Smooth muscle cell (in vitro differentiated cells): ENCODE measurements around the gene POLR3B. TPM values are rescaled to one million over a fixed set of nuclear protein-coding genes. Genes with fewer than 3 reads are reported as not detected.
"Not testable (repeated sequence)": the region's sequence is repeated elsewhere in the genome, so short reads cannot be mapped to it uniquely, and the experiment has no call there.

ENCODE experiments used
- DNase-seq: peaks from one replicate; lab custom pipeline; 2025; ENCODE audit not compliant: unreplicated experiment; lab: John Stamatoyannopoulos, UW
- H2AFZ ChIP-seq: fragments of 200-600 bp; sonication (generic); 2 replicates; pipeline ENCODE4 v1.6.0; 2016; ENCODE audit warnings: antibody characterized with exemption, low read depth, mild to moderate bottlenecking
- H3F3A ChIP-seq: fragments of 200-600 bp; sonication (generic); 2 replicates; pipeline ENCODE4 v1.6.0; 2017; ENCODE audit warnings: antibody characterized with exemption, low read depth
- H3K27ac ChIP-seq: fragments of 200-600 bp; sonication (generic); 2 replicates; pipeline ENCODE4 v1.5.1; 2016; ENCODE audit warnings: low read depth, mild to moderate bottlenecking
- H3K27me3 ChIP-seq: fragments of 200-600 bp; sonication (generic); 2 replicates; pipeline ENCODE4 v1.6.1; 2016; ENCODE audit warnings: low read depth, mild to moderate bottlenecking
- H3K36me3 ChIP-seq: fragments of 200-600 bp; sonication (generic); 2 replicates; pipeline ENCODE4 v1.5.1; 2016; ENCODE audit warnings: low read depth
- H3K4me1 ChIP-seq: fragments of 200-600 bp; sonication (generic); 2 replicates; pipeline ENCODE4 v1.5.1; 2016; ENCODE audit warnings: low read depth
- H3K4me2 ChIP-seq: fragments of 200-600 bp; sonication (generic); 2 replicates; pipeline ENCODE4 v1.6.0; 2016; ENCODE audit warnings: mild to moderate bottlenecking
- H3K4me3 ChIP-seq: fragments of 200-600 bp; sonication (generic); 2 replicates; pipeline ENCODE4 v1.5.1; 2016; ENCODE audit warnings: mild to moderate bottlenecking
- H3K79me2 ChIP-seq: fragments of 200-600 bp; sonication (generic); 2 replicates; pipeline ENCODE4 v1.6.0; 2016; ENCODE audit warnings: low read depth, mild to moderate bottlenecking
- H3K9ac ChIP-seq: fragments of 200-600 bp; sonication (generic); 2 replicates; pipeline ENCODE4 v1.6.0; 2016; ENCODE audit warnings: low read depth
- H3K9me3 ChIP-seq: fragments of 200-600 bp; sonication (generic); replicated peaks from 2 replicates; pipeline ENCODE4 v1.5.1; 2016; ENCODE audit warnings: low read depth
- H4K20me1 ChIP-seq: fragments of 200-600 bp; sonication (generic); 2 replicates; pipeline ENCODE4 v1.6.0; 2016; ENCODE audit warnings: low read depth
- WGBS: methylation state at CpG from one replicate; pipeline ENCODE4 v1.1.7; 2016; ENCODE audit warnings: low lambda C conversion rate; 5-methylcytosine and 5-hydroxymethylcytosine counted together
- polyA plus RNA-seq: library from polyadenylated mRNA; unstranded; fragments of >200 nt; fragmentation: Nextera tagmentation; extraction: Ambion mirVana; gene quantifications from 2 replicates; pipeline ENCODE4 v1.2.1, GENCODE V29; 2016
- total RNA-seq: library from RNA; depleted of rRNA; stranded (reverse); fragments of >200 nt; gene quantifications from 2 replicates; pipeline ENCODE4 v1.2.3, GENCODE V29; 2014
- TF ChIP-seq, protein P1 (sequence below): fragments of 200-600 bp; sonication (generic); IDR thresholded peaks from 2 replicates; pipeline ENCODE4 v1.5.1; 2017; ENCODE audit warnings: borderline replicate concordance, mild to moderate bottlenecking, antibody characterized with exemption; ENCODE audit not compliant: insufficient read depth, poor library complexity, severe bottlenecking

POLR3B gene
- total and polyA plus RNA-seq, 2 experiments from 2014 or later, result 7.3 to 7.5 TPM

DNA sequence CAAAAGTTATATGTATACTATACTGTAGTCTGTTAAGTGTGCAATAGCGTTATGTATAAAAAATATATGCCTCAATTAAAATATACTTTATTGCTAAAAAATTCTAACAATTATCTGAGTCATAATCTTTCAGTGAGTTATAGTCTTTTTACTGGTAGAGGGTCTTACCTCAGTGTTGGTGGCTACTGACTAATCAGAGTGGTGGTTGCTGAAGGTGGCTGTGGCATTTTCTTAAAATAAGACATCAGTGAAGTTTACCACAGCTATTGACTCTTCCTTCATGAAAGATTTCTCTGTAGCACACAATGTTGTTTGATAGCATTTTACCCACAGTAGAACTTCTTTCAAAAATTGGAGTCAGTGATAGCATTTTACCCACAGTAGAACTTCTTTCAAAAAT, 23.4 kb downstream of the POLR3B start:
- H2AFZ ChIP-seq, result no peak overlapping the region
- 97% methylated on average over 1 of the region's 1 CpG for WGBS
- no peaks in the 10 kb centered on the region for H3K27me3 ChIP-seq
- no peaks in the 10 kb centered on the region for H4K20me1 ChIP-seq
- H3K27ac ChIP-seq, result no peak overlapping the region
- TF ChIP-seq, protein P1, sequence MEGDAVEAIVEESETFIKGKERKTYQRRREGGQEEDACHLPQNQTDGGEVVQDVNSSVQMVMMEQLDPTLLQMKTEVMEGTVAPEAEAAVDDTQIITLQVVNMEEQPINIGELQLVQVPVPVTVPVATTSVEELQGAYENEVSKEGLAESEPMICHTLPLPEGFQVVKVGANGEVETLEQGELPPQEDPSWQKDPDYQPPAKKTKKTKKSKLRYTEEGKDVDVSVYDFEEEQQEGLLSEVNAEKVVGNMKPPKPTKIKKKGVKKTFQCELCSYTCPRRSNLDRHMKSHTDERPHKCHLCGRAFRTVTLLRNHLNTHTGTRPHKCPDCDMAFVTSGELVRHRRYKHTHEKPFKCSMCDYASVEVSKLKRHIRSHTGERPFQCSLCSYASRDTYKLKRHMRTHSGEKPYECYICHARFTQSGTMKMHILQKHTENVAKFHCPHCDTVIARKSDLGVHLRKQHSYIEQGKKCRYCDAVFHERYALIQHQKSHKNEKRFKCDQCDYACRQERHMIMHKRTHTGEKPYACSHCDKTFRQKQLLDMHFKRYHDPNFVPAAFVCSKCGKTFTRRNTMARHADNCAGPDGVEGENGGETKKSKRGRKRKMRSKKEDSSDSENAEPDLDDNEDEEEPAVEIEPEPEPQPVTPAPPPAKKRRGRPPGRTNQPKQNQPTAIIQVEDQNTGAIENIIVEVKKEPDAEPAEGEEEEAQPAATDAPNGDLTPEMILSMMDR, result no peak
- no peak overlapping the region for H3K4me3 ChIP-seq
- H3K9ac ChIP-seq, result no peak overlapping the region
- peaks cover 22% of the 10 kb centered on the region for H3K36me3 ChIP-seq
- H3K4me2 ChIP-seq, result no peak overlapping the region
- no peaks in the 10 kb centered on the region for H3K9me3 ChIP-seq
- no peaks in the 10 kb centered on the region for H3F3A ChIP-seq
- DNase-seq, result no peak
- H3K4me1 ChIP-seq, result no peaks in the 10 kb centered on the region
- no peaks in the 10 kb centered on the region for H3K79me2 ChIP-seq

DNA sequence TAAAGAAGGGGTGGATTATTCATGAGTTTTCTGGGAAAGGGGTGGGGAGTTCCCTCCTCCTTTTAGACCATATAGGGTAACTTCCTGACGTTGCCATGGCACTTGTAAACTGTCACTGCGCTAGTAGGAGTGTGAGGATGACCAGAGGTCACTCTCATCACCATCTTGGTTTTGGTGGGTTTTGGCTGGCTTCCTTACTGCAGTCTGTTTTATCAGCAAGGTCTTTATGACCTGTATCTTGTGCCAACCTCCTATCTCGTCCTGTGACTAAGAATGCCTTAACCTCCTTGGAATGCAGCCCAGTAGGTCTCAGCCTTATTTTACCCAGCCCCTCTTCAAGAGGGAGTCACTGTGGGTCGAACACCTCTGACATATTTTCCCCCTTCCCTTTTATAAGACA, 24.3 kb downstream of the POLR3B start:
- 95% methylated on average over 4 of the region's 4 CpGs for WGBS
- not testable (repeated sequence) for H3K4me2 ChIP-seq, H3K9ac ChIP-seq, H4K20me1 ChIP-seq, H3K79me2 ChIP-seq, H3K9me3 ChIP-seq, H3K27me3 ChIP-seq, H2AFZ ChIP-seq, H3F3A ChIP-seq, H3K4me3 ChIP-seq, H3K4me1 ChIP-seq, H3K27ac ChIP-seq, DNase-seq
- peaks cover 22% of the 10 kb centered on the region for H3K36me3 ChIP-seq

DNA sequence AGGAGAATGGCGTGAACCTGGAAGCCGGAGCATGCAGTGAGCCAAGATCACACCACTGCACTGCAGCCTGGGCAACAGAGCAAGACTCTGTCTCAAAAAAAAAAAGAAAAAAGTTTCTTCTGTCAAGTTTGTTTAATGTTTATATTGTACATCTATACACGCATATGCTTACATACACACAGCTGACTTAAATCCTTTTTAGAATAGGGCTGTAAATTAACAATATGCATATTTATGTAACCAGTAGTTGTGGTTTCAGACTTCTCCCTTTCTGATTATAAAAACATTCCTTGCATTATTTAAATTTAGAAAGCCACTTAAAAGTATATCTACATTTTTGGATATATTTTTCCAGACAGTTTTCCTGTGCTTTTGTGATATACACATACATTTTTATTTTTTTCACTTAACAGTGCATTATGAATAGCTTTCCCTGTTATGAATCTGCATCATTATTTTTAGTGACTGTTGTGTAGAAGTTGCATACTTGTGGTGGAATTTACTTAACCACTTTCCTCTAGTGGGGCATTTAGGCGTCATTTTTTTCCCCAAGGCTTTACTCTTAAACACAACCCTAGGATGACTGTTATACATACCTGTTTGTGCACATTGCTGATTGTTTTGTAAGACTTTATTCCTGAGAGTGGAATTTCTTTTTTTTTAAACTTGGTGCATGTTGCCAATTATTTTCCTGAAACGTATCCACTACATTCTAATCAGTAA, 29.4 kb downstream of the POLR3B start:
- TF ChIP-seq, protein P1, result no peak
- peaks cover 13% of the 10 kb centered on the region for H4K20me1 ChIP-seq
- DNase-seq, result no peak
- 82% methylated on average over 5 of the region's 5 CpGs for WGBS
- no peaks in the 10 kb centered on the region for H3K9me3 ChIP-seq
- H3K27ac ChIP-seq, result no peak overlapping the region
- H3K4me1 ChIP-seq, result no peaks in the 10 kb centered on the region
- H3K27me3 ChIP-seq, result no peaks in the 10 kb centered on the region
- no peak overlapping the region for H3K9ac ChIP-seq
- H3K36me3 ChIP-seq, result no peaks in the 10 kb centered on the region
- H3K79me2 ChIP-seq, result no peaks in the 10 kb centered on the region
- H2AFZ ChIP-seq, result no peak overlapping the region
- H3K4me2 ChIP-seq, result no peak overlapping the region
- H3F3A ChIP-seq, result no peaks in the 10 kb centered on the region
- no peak overlapping the region for H3K4me3 ChIP-seq

DNA sequence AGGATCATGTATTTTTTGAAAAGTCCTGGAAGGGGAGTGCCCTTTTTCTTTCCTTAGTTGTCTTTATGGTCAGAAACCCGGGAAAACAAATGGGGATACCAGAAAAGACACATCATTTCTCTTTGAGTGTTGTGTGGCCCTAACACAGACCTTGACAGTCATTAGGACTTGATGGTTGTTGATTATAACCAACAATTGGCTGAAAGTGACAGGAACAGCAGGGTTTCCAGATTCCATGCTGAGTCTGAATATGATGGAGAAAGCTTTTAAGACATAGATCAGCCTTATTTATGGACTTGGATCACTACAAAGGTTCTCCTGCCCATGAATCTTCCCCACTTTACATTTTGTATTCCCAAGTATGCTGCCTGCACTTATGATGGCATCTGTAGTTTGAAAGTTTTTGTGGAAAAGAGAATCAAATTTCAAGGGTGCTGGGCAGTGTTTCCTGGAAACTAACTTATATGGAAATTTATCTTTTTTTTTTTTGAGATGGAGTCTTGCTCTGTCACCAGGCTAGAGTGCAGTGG, 30.4 kb downstream of the POLR3B start:
- H3K4me3 ChIP-seq, result no peak overlapping the region
- no peaks in the 10 kb centered on the region for H3K36me3 ChIP-seq
- WGBS, result 92% methylated on average over 1 of the region's 1 CpG
- H3K4me2 ChIP-seq, result no peak overlapping the region
- H3K9ac ChIP-seq, result no peak overlapping the region
- no peaks in the 10 kb centered on the region for H3F3A ChIP-seq
- no peak overlapping the region for H3K27ac ChIP-seq
- no peaks in the 10 kb centered on the region for H3K9me3 ChIP-seq
- TF ChIP-seq, protein P1, result no peak
- H4K20me1 ChIP-seq, result peaks cover 13% of the 10 kb centered on the region
- H3K4me1 ChIP-seq, result no peaks in the 10 kb centered on the region
- H3K79me2 ChIP-seq, result no peaks in the 10 kb centered on the region
- no peak overlapping the region for H2AFZ ChIP-seq
- no peaks in the 10 kb centered on the region for H3K27me3 ChIP-seq
- no peak for DNase-seq
